ENCODE data around the gene HDGFL2. TPM values are rescaled to one million over a fixed set of nuclear protein-coding genes. Genes with fewer than 3 reads are reported as not detected.

Gene HDGFL2
- total RNA-seq, 1 donor from 2014 or later, result 68.8 TPM

DNA sequence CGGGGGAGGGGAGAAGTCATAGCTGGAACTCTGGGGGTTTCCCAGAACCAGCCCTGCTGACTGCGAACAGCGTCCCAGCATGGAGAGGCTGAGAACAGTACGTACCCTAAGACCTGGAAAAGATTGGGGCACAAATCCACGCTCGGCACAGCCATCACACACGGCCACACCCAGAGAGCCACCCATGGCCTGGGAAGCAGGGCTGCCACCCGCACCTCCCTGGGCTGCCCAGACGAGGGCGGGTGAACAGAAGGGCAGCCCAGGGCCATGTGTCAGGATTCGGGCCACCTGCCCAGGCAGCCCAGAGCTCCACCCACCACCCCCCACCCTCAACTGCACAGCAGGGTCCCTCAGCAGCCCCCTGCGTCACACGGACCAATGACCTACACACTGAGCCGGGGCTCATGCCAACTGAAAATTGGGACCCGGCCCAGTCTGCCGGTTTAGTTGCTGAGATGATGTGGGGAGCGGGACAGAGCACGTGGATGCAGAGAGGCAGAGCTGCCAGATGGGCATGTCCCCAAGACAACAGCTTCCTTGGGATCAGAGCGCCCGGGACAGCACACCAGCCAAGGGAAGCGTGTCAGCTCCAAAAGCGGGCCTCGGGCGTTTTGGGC, 23.0 kb upstream of the HDGFL2 start:
- Mint-ChIP-seq H3K27me3 (ENCODE audit: unreplicated experiment) (no peaks in the 10 kb centered on the region), H3K4me1 (ENCODE audit: unreplicated experiment) (no peaks in the 10 kb centered on the region), H3K27ac (ENCODE audit: unreplicated experiment) (no peak overlapping the region), H3K36me3 (ENCODE audit: unreplicated experiment) (peaks cover 21% of the 10 kb centered on the region), H3K9me3 (ENCODE audit: unreplicated experiment) (no peaks in the 10 kb centered on the region), H3K4me3 (ENCODE audit: unreplicated experiment) (no peak overlapping the region)
- TF ChIP-seq, protein P1, sequence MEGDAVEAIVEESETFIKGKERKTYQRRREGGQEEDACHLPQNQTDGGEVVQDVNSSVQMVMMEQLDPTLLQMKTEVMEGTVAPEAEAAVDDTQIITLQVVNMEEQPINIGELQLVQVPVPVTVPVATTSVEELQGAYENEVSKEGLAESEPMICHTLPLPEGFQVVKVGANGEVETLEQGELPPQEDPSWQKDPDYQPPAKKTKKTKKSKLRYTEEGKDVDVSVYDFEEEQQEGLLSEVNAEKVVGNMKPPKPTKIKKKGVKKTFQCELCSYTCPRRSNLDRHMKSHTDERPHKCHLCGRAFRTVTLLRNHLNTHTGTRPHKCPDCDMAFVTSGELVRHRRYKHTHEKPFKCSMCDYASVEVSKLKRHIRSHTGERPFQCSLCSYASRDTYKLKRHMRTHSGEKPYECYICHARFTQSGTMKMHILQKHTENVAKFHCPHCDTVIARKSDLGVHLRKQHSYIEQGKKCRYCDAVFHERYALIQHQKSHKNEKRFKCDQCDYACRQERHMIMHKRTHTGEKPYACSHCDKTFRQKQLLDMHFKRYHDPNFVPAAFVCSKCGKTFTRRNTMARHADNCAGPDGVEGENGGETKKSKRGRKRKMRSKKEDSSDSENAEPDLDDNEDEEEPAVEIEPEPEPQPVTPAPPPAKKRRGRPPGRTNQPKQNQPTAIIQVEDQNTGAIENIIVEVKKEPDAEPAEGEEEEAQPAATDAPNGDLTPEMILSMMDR (IDR thresholded peaks at IDR 0.05), result no peak
- no peak for DNase-seq (ENCODE audit: extremely low spot score, unreplicated experiment)

DNA sequence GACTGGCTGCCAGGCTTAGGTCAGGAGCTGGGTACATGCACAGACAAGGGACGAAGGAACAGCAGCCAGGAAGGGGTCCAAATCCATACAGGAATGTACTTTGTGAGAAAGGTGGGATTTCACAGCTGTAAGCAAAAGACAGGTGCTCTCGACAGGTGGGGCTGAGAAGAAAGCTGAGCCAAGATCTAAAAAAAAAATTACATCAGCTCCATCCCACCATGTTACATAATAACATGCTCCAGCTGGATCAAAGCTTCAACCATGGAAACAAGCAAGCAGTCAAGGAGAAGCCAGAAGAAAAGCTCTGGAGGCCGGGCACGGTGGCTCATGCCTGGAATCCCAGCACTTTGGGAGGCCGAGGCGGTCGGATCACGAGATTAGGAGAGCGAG, 22.5 kb upstream of the HDGFL2 start:
- no peak overlapping the region for H3K4me3 Mint-ChIP-seq (ENCODE audit: unreplicated experiment)
- peaks cover 21% of the 10 kb centered on the region for H3K36me3 Mint-ChIP-seq (ENCODE audit: unreplicated experiment)
- DNase-seq (ENCODE audit: extremely low spot score, unreplicated experiment), result no peak
- no peaks in the 10 kb centered on the region for H3K9me3 Mint-ChIP-seq (ENCODE audit: unreplicated experiment)
- H3K27ac Mint-ChIP-seq (ENCODE audit: unreplicated experiment), result no peak overlapping the region
- H3K27me3 Mint-ChIP-seq (ENCODE audit: unreplicated experiment), result no peaks in the 10 kb centered on the region
- TF ChIP-seq, protein P1 (IDR thresholded peaks at IDR 0.05), result no peak
- H3K4me1 Mint-ChIP-seq (ENCODE audit: unreplicated experiment), result no peaks in the 10 kb centered on the region

DNA sequence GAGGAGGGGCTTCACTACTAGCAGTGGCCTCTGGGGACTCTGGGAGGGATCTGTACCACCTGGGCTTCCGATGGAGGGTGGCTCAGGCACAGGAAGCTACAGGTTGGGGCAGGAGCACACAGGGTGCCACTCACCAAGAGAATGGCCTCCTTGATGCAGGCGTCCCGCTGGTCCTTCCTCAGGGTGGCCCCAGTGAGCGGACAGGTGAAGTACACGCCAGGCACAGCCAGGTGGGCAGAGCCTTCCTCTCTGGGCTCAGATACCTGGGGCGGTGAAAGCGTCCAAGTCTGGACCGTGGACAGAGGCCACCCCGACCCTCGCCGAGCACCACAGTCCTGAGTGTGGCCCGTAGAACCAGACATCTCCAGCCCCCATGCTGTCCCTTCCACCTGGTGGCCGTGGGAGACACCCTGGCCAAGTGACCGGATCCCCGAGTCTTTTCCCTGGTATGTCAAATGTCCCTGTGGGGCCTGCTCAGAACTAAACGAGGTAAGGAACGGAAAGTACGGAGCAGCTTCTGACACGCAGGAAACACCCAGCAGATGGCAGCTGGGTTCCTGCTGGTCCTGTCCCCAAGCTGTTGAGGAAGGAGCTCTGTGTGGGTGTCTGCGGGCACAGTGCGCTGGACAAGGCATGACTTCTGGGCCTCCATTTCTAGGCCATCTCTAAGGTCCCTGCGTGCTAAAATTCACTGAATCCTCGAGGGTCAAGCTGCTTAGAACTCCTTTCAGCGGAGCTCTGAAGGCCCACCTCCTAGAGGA, 19.7 kb upstream of the HDGFL2 start:
- TF ChIP-seq, protein P1 (IDR thresholded peaks at IDR 0.05), result no peak
- H3K4me1 Mint-ChIP-seq (ENCODE audit: unreplicated experiment), result peaks cover 22% of the 10 kb centered on the region
- no peak for DNase-seq (ENCODE audit: extremely low spot score, unreplicated experiment)
- H3K36me3 Mint-ChIP-seq (ENCODE audit: unreplicated experiment), result peaks cover 20% of the 10 kb centered on the region
- no peak overlapping the region for H3K4me3 Mint-ChIP-seq (ENCODE audit: unreplicated experiment)
- H3K9me3 Mint-ChIP-seq (ENCODE audit: unreplicated experiment), result no peaks in the 10 kb centered on the region
- no peaks in the 10 kb centered on the region for H3K27me3 Mint-ChIP-seq (ENCODE audit: unreplicated experiment)
- no peak overlapping the region for H3K27ac Mint-ChIP-seq (ENCODE audit: unreplicated experiment)

DNA sequence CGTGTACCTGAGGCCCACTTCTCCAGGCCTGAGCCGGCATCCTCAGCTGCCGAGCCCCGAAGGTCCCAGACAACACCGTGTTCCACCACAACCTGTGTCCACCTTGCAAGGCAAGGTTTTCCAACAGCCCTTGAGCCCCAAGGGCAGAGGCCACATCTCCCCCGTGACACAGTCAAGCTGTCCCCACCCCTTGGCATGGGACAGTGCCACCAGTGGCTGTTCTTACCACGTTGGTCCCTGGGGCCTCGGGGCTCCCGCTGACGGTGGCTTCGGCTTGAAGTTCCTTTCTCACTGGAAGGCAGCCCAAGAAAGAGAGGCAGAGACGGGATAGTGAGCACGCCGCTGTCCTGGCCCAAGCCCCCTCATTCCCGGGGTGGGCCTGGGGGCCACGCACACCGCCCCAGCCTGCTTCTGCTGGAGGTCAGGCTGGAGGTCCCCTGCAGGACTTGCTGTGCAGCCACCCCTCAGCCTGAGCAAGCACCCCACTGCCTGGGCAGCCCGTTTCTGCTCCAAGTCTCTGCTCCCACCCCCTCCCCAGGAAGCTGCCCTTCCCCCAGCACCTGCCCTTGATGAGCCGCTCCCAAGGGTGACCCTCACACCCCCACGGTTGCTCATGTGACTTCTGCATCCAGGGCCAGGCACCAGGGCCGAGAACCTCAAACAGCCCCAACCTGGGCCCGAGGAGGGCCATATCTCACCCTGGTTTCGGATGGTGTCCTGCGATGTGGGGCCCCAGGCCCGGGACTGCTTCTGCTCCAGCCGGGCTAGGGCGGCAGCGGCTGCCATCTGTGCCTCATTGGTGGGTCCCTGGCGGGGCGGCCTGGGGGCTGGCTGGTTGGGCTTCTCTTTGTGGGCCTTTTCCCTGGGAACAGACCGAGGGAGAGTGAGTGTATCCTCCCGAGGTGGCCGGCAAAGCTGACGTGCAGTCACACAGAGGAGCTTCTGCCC, 18.6 kb upstream of the HDGFL2 start:
- no peak overlapping the region for H3K4me3 Mint-ChIP-seq (ENCODE audit: unreplicated experiment)
- TF ChIP-seq, protein P1 (IDR thresholded peaks at IDR 0.05), result no peak
- H3K4me1 Mint-ChIP-seq (ENCODE audit: unreplicated experiment), result peaks cover 25% of the 10 kb centered on the region
- peaks cover 16% of the 10 kb centered on the region for H3K36me3 Mint-ChIP-seq (ENCODE audit: unreplicated experiment)
- no peak overlapping the region for H3K27ac Mint-ChIP-seq (ENCODE audit: unreplicated experiment)
- H3K9me3 Mint-ChIP-seq (ENCODE audit: unreplicated experiment), result no peaks in the 10 kb centered on the region
- no peaks in the 10 kb centered on the region for H3K27me3 Mint-ChIP-seq (ENCODE audit: unreplicated experiment)
- DNase-seq (ENCODE audit: extremely low spot score, unreplicated experiment), result no peak

Data from osteocyte (in vitro differentiated cells).